Measurements from ENCODE around the gene CAMK1D.
"Not testable (repeated sequence)": the region's sequence is repeated elsewhere in the genome, so short reads cannot be mapped to it uniquely, and the experiment has no call there.

Gene CAMK1D

GRCh38 chr10:12432402-12433189, 83.2 kb downstream of the CAMK1D start:
- H3K4me3 ChIP-seq (ENCODE audit: low read depth, low read length) = no peak overlapping the region
- DNase-seq (ENCODE audit: low read depth) = no peak
- TF ChIP-seq CTCF (IDR thresholded peaks at IDR 0.05; ENCODE audit: control insufficient read depth, extremely low read depth, insufficient read depth) = no peak

- no peak for DNase-seq (ENCODE audit: low read depth)
- H3K4me3 ChIP-seq (ENCODE audit: low read depth, low read length) = no peak overlapping the region
- TF ChIP-seq CTCF (IDR thresholded peaks at IDR 0.05; ENCODE audit: control insufficient read depth, extremely low read depth, insufficient read depth) = no peak
These were observed 84.9 kb downstream of the CAMK1D start for GRCh38 chr10:12434277-12434676.

- not testable (repeated sequence) for DNase-seq (ENCODE audit: low read depth); H3K4me3 ChIP-seq (ENCODE audit: low read depth, low read length)
These were observed 85.3 kb downstream of the CAMK1D start for GRCh38 chr10:12434677-12435076.

GRCh38 chr10:12435348-12435747, 86.0 kb downstream of the CAMK1D start:
- no peak for DNase-seq (ENCODE audit: low read depth)
- TF ChIP-seq CTCF (IDR thresholded peaks at IDR 0.05; ENCODE audit: control insufficient read depth, extremely low read depth, insufficient read depth) = no peak
- no peak overlapping the region for H3K4me3 ChIP-seq (ENCODE audit: low read depth, low read length)

GRCh38 chr10:12438919-12439692, 89.8 kb downstream of the CAMK1D start:
- no peak for TF ChIP-seq CTCF (IDR thresholded peaks at IDR 0.05; ENCODE audit: control insufficient read depth, extremely low read depth, insufficient read depth)
- no peak overlapping the region for H3K4me3 ChIP-seq (ENCODE audit: low read depth, low read length)
- DNase-seq (ENCODE audit: low read depth) = no peak

- not testable (repeated sequence) for DNase-seq (ENCODE audit: low read depth); H3K4me3 ChIP-seq (ENCODE audit: low read depth, low read length)
These were observed 90.4 kb downstream of the CAMK1D start for GRCh38 chr10:12439767-12440166.

- no peak for TF ChIP-seq CTCF (IDR thresholded peaks at IDR 0.05; ENCODE audit: control insufficient read depth, extremely low read depth, insufficient read depth)
- DNase-seq (ENCODE audit: low read depth) = no peak
- H3K4me3 ChIP-seq (ENCODE audit: low read depth, low read length) = no peak overlapping the region
These were observed 93.7 kb downstream of the CAMK1D start for GRCh38 chr10:12443026-12443425.
